ENCODE results near the gene CASR.

The CASR gene

DNA sequence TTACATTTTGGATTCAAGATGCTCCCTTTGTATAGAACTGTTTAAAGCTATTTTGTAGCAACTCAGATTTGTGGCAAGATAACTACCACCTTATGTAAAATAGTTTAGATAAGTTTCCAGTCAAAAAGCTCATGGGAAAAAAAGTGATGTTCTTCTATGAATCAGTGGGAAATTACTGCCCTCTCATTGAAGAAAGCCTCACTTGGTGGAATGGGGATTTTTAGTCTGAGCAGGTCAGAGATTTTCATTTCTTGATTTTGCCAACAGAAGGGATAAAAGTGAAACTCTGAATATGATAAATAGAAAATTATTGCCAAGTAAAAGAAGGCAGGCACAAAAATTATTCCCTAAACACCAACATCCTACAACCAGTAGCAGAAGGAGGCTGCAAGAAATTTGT, 115.7 kb downstream of the CASR start:
- TF ChIP-seq ZNF70 (CRISPR knock-in tag; IDR thresholded peaks at IDR 0.05) (no peak), PPARA (CRISPR knock-in tag; IDR thresholded peaks at IDR 0.05; ENCODE audit: borderline replicate concordance) (no peak), ZC3H10 (CRISPR knock-in tag; IDR thresholded peaks at IDR 0.05) (no peak), TCF4 (CRISPR knock-in tag; IDR thresholded peaks at IDR 0.05; ENCODE audit: borderline replicate concordance) (no peak)
- TF ChIP-seq, protein P1, sequence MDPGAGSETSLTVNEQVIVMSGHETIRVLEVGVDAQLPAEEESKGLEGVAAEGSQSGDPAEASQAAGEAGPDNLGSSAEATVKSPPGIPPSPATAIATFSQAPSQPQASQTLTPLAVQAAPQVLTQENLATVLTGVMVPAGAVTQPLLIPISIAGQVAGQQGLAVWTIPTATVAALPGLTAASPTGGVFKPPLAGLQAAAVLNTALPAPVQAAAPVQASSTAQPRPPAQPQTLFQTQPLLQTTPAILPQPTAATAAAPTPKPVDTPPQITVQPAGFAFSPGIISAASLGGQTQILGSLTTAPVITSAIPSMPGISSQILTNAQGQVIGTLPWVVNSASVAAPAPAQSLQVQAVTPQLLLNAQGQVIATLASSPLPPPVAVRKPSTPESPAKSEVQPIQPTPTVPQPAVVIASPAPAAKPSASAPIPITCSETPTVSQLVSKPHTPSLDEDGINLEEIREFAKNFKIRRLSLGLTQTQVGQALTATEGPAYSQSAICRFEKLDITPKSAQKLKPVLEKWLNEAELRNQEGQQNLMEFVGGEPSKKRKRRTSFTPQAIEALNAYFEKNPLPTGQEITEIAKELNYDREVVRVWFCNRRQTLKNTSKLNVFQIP (CRISPR knock-in tag; IDR thresholded peaks at IDR 0.05; ENCODE audit: borderline replicate concordance, low read depth): no peak
- no peak for ATAC-seq

DNA sequence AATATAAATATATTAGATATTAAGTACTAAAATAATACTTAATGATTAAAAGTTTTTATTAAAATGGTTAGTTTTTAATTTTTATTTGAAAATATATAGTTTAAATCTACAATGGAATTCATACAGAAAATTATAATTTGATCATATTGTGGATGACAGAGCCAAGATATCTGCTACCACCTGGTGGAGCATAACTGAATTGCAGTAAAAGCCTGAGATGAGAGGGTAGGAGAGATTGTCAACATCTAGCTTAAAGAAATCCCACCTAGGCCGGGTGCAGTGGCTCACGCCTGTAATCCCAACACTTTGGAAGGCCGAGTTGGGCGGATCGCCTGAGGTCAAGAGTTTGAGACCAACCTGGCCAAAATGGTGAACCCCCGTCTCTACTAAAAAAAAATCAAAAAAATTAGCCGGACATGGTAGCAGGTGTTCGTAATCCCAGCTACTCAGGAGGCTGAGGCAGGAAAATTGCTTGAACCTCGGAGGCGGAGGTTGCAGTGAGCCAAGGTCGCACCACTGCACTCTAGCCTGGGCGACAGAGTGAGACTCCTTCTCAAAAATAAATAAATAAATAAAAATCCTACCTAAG, 116.5 kb downstream of the CASR start:
- ATAC-seq: no peak
- no peak for TF ChIP-seq ISL1 (CRISPR knock-in tag; IDR thresholded peaks at IDR 0.05)
- TF ChIP-seq TCF4 (CRISPR knock-in tag; IDR thresholded peaks at IDR 0.05; ENCODE audit: borderline replicate concordance): no peak
- TF ChIP-seq PPARA (CRISPR knock-in tag; IDR thresholded peaks at IDR 0.05; ENCODE audit: borderline replicate concordance): no peak
- TF ChIP-seq ZNF70 (CRISPR knock-in tag; IDR thresholded peaks at IDR 0.05): no peak
- TF ChIP-seq, protein P2, sequence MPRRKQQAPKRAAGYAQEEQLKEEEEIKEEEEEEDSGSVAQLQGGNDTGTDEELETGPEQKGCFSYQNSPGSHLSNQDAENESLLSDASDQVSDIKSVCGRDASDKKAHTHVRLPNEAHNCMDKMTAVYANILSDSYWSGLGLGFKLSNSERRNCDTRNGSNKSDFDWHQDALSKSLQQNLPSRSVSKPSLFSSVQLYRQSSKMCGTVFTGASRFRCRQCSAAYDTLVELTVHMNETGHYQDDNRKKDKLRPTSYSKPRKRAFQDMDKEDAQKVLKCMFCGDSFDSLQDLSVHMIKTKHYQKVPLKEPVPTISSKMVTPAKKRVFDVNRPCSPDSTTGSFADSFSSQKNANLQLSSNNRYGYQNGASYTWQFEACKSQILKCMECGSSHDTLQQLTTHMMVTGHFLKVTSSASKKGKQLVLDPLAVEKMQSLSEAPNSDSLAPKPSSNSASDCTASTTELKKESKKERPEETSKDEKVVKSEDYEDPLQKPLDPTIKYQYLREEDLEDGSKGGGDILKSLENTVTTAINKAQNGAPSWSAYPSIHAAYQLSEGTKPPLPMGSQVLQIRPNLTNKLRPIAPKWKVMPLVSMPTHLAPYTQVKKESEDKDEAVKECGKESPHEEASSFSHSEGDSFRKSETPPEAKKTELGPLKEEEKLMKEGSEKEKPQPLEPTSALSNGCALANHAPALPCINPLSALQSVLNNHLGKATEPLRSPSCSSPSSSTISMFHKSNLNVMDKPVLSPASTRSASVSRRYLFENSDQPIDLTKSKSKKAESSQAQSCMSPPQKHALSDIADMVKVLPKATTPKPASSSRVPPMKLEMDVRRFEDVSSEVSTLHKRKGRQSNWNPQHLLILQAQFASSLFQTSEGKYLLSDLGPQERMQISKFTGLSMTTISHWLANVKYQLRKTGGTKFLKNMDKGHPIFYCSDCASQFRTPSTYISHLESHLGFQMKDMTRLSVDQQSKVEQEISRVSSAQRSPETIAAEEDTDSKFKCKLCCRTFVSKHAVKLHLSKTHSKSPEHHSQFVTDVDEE (CRISPR knock-in tag; IDR thresholded peaks at IDR 0.05): no peak
- TF ChIP-seq RARB (CRISPR knock-in tag; IDR thresholded peaks at IDR 0.05): no peak
- no peak for TF ChIP-seq OSR1 (CRISPR knock-in tag; IDR thresholded peaks at IDR 0.05)
- no peak for TF ChIP-seq SNAI2 (CRISPR knock-in tag; IDR thresholded peaks at IDR 0.05)
- TF ChIP-seq ZFP30 (CRISPR knock-in tag; IDR thresholded peaks at IDR 0.05): no peak
- no peak for TF ChIP-seq ZFP3 (CRISPR knock-in tag; IDR thresholded peaks at IDR 0.05)

DNA sequence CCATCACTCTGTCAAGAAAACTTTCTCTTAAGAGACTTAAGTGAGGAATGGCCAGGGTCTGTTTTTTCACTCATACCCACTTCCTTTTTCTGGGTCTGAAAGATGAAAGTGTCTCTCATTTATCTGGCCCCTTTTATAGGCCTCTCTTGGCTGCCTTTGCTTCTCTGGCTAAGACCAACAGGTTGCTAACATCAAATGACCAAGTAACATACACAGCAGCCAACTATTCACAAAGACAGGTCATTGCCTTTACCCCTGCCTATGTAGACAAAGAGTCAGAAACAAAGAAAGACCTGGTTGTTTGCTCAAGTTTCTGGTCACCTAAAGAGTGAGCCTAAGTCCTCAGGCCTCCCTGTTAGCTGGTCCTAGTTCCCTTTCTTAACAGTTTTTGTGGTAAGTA, 117.6 kb downstream of the CASR start:
- TF ChIP-seq ARNTL (CRISPR knock-in tag; IDR thresholded peaks at IDR 0.05; ENCODE audit: borderline replicate concordance, low read depth) (no peak), ESRRG (CRISPR knock-in tag; IDR thresholded peaks at IDR 0.05) (no peak), OSR1 (CRISPR knock-in tag; IDR thresholded peaks at IDR 0.05) (no peak), BACH2 (CRISPR knock-in tag; IDR thresholded peaks at IDR 0.05; ENCODE audit: borderline replicate concordance) (no peak), ZNF565 (CRISPR knock-in tag; conservative IDR thresholded peaks at IDR 0.05; ENCODE audit: low read depth) (no peak), CSDC2 (CRISPR knock-in tag; IDR thresholded peaks at IDR 0.05) (no peak), GLIS3 (CRISPR knock-in tag; IDR thresholded peaks at IDR 0.05) (no peak), ISL1 (CRISPR knock-in tag; IDR thresholded peaks at IDR 0.05) (no peak), RARB (CRISPR knock-in tag; IDR thresholded peaks at IDR 0.05) (no peak), TCF4 (CRISPR knock-in tag; IDR thresholded peaks at IDR 0.05; ENCODE audit: borderline replicate concordance) (no peak), ZC3H10 (CRISPR knock-in tag; IDR thresholded peaks at IDR 0.05) (no peak), TOX (CRISPR knock-in tag; IDR thresholded peaks at IDR 0.05; ENCODE audit: borderline replicate concordance) (no peak), ZFP30 (CRISPR knock-in tag; IDR thresholded peaks at IDR 0.05) (no peak), ZNF70 (CRISPR knock-in tag; IDR thresholded peaks at IDR 0.05) (no peak), ZNF8 (CRISPR knock-in tag; IDR thresholded peaks at IDR 0.05) (no peak), SNAI2 (CRISPR knock-in tag; IDR thresholded peaks at IDR 0.05) (no peak)
- TF ChIP-seq, protein P1 (CRISPR knock-in tag; IDR thresholded peaks at IDR 0.05; ENCODE audit: borderline replicate concordance, low read depth): no peak
- TF ChIP-seq, protein P3, sequence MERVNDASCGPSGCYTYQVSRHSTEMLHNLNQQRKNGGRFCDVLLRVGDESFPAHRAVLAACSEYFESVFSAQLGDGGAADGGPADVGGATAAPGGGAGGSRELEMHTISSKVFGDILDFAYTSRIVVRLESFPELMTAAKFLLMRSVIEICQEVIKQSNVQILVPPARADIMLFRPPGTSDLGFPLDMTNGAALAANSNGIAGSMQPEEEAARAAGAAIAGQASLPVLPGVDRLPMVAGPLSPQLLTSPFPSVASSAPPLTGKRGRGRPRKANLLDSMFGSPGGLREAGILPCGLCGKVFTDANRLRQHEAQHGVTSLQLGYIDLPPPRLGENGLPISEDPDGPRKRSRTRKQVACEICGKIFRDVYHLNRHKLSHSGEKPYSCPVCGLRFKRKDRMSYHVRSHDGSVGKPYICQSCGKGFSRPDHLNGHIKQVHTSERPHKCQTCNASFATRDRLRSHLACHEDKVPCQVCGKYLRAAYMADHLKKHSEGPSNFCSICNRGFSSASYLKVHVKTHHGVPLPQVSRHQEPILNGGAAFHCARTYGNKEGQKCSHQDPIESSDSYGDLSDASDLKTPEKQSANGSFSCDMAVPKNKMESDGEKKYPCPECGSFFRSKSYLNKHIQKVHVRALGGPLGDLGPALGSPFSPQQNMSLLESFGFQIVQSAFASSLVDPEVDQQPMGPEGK (CRISPR knock-in tag; IDR thresholded peaks at IDR 0.05; ENCODE audit: borderline replicate concordance): no peak
- TF ChIP-seq, protein P4, sequence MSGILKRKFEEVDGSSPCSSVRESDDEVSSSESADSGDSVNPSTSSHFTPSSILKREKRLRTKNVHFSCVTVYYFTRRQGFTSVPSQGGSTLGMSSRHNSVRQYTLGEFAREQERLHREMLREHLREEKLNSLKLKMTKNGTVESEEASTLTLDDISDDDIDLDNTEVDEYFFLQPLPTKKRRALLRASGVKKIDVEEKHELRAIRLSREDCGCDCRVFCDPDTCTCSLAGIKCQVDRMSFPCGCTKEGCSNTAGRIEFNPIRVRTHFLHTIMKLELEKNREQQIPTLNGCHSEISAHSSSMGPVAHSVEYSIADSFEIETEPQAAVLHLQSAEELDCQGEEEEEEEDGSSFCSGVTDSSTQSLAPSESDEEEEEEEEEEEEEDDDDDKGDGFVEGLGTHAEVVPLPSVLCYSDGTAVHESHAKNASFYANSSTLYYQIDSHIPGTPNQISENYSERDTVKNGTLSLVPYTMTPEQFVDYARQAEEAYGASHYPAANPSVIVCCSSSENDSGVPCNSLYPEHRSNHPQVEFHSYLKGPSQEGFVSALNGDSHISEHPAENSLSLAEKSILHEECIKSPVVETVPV (CRISPR knock-in tag; IDR thresholded peaks at IDR 0.05): no peak
- TF ChIP-seq, protein P5, sequence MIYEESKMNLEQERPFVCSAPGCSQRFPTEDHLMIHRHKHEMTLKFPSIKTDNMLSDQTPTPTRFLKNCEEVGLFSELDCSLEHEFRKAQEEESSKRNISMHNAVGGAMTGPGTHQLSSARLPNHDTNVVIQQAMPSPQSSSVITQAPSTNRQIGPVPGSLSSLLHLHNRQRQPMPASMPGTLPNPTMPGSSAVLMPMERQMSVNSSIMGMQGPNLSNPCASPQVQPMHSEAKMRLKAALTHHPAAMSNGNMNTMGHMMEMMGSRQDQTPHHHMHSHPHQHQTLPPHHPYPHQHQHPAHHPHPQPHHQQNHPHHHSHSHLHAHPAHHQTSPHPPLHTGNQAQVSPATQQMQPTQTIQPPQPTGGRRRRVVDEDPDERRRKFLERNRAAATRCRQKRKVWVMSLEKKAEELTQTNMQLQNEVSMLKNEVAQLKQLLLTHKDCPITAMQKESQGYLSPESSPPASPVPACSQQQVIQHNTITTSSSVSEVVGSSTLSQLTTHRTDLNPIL (CRISPR knock-in tag; IDR thresholded peaks at IDR 0.05; ENCODE audit: low read depth): no peak
- no peak for ATAC-seq
